Measurements from ENCODE around the gene CAMSAP1.

The CAMSAP1 gene

DNA sequence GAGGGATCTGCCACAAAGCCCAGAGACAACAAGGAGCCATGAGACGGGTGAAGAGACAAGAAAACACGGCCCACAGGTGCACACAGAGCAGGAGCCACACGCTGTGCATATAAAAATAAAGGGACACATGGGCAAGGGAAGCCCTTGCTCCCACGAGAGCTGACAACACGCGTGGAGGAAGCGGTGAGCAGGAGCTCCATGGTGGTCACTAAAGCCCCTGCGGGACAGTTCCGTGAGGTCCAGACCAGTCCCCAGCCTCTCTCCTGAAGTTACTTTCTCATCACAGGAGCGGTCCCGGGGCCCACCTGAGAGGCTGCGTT, 90.7 kb downstream of the CAMSAP1 start:
- in situ Hi-C loops (cut with HindIII; ENCODE audit: low sequenced_read_pairs), result no loop called here

DNA sequence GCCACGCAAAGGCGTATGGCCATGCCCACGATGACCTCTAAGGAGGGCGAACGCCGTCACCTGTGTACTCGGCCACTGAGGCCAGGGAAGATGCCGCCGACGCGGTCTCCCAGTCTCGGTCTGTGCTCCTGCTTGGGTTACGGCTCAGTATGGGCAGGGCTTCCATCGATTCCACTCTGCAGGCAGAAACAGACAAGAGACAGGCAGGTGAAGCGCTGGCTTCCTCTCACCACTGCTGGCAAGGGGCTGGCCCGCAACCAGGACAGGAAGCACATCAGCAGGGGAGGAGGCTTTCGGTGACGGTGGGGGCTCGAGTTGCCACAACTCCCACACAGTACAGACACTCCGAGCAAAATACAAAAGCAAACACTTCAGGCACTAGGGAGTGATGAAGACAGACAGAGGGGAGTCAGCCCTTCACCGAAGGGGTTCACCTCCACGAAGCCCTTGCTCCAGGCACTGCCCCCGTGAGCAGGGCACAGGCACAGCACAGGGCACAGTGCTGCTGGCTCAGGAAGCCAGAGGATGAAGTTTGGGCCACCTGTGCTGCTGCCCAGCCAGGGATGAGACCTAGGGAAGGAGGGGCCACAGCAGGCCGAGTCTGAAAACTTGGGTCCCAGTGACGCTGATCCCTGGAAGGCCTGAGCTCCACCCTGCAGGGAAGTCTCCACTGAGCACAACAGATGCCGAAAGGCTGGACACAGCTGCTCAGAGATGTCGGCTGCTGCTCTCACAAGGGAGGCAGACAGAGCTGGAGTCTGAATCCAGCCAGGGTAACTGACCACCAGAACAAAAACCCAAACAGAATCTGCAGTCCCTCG, 91.3 kb downstream of the CAMSAP1 start:
- in situ Hi-C loops (cut with HindIII; ENCODE audit: low sequenced_read_pairs), result no loop called here

DNA sequence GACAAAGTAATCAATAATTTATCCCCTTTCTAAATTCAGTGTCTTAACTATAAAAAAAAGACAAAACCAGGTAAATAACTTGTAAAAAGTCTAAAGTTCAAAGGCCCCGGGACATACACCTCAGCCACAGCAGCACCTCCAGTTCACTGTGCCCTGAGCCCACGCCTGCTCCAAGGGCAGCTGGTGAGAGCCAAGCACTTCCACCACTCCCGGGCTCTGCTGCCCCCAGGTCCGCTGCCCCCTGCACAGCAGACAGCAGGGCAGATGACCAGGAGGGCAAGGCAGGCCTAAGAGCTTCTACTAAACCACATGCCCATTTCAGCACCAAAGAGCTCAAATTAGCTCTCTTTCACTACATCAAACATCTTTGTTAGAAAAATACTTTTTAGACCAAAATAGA, 91.9 kb downstream of the CAMSAP1 start:
- in situ Hi-C loops (cut with HindIII; ENCODE audit: low sequenced_read_pairs), result no loop called here

DNA sequence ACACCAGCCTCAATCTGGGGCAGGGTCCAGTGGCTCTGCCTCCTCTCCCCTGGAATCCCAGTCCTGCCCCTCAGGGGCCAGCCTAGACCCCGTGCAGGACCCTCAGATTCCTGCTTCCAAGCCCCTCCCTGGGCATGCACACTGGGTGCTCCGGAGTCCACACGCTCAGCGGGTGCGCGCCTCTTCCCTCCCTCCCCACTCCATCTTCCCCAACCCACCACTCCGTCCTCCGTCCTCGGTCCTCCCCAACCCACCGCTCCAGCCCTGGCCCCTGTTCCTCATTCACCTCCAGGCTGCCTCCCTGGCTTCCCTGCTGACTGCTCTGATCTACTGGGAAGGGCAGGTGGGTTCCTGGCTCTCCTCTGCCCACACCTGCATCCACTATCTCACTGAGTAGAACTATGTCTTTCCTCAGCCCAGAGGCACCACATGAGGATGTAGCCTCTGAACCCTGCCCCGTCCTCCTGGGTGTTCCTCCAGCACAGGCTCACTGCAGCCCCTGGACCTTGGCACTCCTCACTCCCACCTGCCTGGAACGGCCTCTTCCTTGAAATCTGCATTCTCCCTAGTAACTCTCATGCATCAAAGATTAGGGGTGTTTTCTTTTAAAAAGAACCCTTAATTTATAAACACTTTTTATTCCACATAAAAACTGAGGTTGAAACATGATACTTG, 92.8 kb downstream of the CAMSAP1 start:
- in situ Hi-C loops (cut with HindIII; ENCODE audit: low sequenced_read_pairs), result no loop called here

DNA sequence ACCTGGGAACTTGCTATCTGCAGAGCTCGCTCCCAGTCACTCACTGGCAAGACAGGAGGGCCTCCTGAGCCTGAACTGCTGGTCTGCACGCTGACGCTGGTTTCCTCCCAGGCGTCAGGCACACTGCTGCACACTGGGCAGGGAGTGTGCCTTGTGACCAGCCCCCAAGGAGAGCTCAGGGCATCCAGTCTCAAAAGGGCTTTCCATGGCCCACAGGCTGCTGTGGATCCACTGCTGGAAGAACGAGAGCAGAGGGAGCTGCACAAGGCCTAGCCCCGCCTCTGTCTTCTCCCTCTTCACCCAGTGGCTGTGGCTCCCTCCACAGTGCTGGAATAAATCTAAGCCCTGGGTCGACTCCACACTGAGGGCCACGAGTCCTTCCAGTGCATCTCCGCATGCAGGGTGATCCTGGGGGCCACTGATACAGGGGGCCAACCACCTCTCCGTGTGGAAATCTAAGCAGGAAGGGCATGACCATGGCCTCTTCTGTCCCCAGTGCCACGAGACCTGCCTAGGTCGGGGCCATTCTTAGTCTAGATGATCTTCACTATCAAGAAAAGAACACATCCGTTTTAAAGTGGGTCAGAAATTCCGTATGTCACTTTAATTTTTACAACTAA, 93.6 kb downstream of the CAMSAP1 start:
- in situ Hi-C loops (cut with HindIII; ENCODE audit: low sequenced_read_pairs), result no loop called here

DNA sequence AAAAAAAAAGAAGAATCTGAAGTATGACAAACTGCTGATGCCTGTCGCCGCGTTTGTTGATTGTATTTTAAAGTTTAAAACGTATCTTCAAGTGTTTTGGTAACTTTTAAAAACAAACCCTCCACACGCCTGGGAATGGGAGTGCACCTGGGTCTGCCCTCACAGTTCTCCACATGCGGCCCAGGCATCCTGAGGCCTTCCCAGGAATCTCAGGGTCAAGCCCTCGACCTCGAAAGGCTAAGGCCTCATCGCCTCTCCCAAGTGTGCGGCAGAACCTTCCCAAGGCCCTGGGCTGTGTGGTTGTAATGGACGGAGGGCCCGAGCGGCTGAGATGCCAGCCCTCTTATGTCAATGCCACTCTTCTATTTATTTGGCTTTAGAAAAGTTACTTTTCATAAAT, 94.4 kb downstream of the CAMSAP1 start:
- in situ Hi-C loops (cut with HindIII; ENCODE audit: low sequenced_read_pairs), result no loop called here

DNA sequence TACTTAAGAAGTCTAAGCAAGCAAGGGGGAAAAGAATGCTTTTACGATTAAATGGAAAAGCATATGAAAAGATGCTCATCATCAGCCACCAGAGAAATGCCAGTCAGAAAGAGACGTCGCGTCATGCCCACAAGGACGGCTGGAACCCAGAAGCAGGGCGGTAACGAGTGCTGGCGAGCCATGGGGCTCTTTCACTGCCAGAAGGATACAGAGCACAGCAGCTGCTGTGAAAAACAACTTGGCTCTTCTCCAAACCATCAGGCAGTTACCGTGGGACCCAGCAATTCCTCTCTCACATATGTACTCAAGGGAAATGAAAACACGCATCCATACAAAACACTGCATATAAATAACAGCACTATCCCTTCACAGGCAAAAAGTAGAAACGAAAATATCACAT, 95.5 kb downstream of the CAMSAP1 start:
- in situ Hi-C loops (cut with HindIII; ENCODE audit: low sequenced_read_pairs), result no loop called here

DNA sequence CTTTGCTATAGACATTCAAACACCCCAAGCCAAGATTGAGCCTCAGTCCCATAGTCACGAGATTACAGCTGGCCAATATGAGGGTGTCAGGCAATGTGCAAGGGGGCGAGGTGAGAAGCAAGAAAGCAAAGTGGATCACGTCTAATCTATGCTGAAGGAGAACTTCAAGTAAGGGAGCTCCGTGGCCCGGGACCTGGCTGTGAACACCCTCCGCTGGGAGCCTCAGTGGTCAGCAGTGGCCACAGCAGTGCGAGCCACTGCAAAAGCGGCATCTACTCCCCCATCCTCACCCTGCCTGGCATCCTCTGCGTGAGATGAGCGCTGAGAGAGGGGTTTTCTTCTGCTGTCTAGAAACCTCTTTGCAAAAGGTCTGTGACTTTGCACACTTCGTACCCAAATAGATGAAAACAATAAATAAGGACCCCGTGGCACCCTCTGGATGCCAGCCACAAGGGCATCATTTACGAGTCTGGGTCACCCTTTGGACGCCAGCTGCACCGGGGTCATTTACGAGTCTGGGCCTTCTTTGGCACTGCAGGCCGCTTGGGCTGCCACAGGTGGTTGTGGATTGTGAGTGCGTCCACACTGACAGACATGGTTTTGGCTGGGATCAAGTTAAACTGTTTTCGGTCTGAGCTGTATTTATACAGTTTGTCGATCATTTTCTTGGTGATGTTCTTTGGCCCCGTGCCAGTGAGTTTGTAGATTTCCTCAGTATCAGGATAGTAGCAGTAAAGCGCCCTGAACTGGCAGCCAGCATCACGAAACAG, 96.4 kb downstream of the CAMSAP1 start:
- in situ Hi-C loops (cut with HindIII; ENCODE audit: low sequenced_read_pairs), result no loop called here

DNA sequence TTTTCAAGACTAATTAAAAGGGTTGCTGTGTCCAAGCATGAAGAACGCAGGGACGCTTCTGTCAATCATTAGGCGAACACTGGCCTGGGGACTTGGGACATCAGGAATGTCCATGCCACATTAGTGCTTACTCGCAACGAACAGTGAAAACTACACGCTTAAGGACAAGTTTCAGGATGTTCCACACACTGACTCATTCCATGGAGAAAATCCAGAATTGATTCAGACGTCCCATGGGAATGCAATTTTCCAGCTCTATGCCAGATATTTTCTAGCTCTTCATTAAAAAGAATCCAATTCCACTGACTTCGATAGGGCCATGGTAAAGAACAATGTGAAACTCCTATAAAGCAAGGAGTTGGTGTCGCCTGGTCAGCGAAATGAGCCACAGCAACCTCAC, 98.2 kb downstream of the CAMSAP1 start:
- in situ Hi-C loops (cut with HindIII; ENCODE audit: low sequenced_read_pairs), result no loop called here

DNA sequence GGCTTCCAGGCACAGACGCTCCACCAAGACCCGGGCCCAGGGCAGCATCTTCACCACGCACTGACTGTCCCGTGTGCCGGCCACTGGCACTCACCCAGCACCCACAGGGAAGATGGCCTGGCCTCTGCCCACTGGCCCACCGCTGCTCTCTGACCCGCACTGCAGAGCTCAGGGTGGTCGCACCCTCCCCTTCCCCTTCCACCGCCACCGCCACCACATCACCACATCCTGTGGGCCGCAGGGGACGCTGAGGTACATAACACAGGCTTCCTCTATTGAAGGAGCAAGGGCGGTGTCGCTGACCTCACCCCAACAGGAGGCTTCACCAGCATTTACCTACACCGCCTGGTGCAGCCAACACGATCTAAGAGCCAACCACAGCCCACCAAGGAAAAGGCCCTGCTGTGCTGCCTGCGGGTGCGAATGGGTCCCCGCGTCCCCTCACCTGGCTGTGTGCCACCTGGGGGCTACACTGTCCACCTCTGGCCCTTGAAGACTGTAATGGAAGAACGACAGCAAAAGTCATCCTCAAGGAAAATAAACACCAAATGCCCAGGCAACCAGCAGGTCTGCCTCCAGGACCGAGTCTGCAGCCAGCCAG, 101.8 kb downstream of the CAMSAP1 start:
- in situ Hi-C loops (cut with HindIII; ENCODE audit: low sequenced_read_pairs), result no loop called here

DNA sequence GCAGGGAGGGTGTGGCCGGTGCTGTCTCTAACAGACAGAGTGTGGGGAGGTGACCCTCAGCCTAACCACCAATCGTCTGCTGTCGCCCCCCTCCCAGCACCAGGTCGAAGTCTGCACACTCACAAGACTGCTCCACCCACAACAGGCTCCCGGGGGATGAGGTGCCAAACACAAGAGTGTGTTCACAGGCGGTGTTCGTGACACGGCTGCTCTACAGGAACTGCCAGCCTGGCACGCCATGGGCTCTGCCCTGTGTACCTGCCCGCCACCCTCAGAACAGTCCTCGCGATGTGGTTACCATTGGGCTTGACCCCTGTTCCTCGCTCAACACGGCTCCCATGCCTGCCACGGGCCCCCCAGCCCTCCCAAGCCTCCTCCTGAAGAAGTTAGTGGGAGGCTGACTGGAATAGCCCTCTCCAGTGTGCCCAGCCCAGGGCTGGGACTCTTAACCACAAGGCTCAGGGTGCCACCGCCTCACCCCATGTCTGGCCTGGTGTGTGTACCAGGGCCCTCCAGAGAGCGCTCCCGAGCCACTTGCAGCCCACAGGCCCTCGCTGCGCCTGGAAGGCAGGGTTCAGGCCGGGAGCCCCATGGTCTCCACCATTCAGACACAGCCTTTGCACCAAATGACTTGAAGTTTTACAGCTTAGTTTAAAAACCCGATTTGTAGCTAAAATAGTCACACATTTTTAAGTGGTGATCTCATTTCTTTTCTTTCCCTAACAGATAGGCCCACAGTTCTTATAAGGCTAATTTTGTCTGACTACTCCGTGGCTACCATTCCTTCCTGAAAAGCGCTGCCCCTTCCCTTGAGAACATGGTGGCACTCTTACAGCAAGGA, 102.5 kb downstream of the CAMSAP1 start:
- in situ Hi-C loops (cut with HindIII; ENCODE audit: low sequenced_read_pairs), result no loop called here

DNA sequence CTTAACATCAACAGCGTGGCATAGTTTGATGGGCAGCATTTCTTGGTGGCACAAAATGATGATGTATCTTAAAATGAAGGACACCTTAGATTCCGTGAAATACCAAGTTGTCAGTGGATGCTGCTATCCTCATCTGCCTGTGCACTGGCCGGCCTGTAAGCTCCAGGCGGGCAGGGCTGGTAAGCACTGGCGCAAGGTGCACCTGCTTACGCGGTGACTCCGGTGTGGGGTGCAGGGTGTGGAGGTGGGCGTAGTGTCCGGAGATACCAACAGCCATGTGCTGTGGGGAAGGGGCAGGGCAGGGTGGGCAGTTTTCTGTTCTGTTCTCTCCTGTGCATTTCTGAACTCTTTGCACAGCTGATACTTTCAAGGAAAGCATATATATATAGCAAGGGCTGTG, 103.9 kb downstream of the CAMSAP1 start:
- in situ Hi-C loops (cut with HindIII; ENCODE audit: low sequenced_read_pairs), result no loop called here

DNA sequence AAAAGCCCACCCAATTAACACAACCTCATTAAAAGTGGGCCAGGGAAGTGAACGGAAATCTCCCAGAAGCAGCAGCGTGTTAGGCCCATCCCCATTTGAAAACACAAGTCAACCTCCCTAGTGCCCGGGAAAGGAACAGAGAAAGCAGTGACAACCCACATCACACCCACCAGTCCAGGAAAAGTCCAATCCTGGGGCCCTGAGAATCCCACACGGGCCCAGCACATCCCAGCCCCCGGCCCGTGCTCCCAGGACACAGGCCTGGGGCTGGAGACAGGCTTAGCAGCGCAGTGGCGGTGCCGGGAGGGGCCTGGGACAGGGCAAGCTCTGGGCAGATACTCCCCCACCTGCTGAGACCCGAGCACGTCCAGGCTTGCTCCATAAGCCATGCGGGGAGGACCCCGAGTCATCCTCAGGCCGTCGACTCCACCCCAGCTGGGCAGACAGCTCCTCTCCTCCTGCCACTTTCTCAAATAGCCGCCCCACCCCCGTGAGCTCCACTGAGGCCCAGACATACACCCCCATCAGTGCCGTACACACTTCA, 104.4 kb downstream of the CAMSAP1 start:
- in situ Hi-C loops (cut with HindIII; ENCODE audit: low sequenced_read_pairs), result no loop called here

DNA sequence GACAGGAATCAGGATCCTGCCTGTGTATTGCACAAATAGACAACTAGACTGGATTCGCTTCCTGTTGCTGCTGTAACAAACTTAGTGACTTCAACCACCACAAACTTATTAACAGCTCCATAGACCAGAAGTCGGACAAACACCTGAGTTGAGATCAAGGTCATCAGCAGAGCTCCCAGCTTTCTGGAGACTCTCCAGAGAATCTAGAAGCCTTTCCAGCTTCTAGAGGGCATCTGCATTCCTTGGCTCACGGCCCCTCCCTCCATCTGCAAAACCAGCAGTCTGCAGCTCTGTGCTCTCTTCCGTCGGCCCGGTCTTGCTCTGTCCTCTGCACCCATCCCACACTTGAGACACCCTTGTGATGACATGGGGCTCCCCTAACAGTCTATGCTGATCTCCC, 106.3 kb downstream of the CAMSAP1 start:
- in situ Hi-C loops (cut with HindIII; ENCODE audit: low sequenced_read_pairs), result no loop called here

DNA sequence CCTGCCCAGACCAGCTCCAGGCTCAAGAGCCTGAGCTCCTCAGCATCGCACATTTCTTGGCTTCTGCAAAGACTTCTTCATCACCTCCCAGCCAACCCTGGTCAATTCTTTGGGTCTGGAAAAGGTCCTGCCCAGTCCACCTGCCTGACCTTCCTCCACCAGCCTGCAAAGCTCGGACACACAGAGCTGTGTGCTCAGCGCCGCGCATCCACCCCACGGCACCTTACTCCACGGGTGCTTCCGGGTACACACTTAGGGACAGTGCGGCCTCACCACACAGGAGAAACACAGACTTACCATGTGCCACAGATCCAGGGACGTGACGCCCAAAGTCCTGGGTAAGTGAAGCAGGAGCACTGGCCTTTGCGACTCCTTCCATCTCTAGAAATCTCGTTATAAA, 108.1 kb downstream of the CAMSAP1 start:
- in situ Hi-C loops (cut with HindIII; ENCODE audit: low sequenced_read_pairs), result no loop called here

DNA sequence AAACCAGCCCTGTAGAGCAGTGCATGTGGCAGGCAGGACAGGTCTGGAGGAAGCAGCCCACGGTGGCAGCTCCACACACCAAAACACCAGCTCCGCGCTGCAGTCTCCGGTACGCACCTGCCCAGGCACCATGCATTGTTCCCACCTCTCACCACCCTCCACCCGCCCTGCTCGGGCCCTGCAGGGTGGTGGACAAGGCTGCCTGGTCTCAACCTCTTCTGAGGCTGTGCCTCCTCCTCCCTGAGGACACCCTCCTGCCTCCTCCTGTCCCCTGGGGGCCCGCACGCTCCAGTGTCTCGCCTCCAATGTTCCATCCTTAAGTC, 109.1 kb downstream of the CAMSAP1 start:
- in situ Hi-C loops (cut with HindIII; ENCODE audit: low sequenced_read_pairs), result no loop called here

DNA sequence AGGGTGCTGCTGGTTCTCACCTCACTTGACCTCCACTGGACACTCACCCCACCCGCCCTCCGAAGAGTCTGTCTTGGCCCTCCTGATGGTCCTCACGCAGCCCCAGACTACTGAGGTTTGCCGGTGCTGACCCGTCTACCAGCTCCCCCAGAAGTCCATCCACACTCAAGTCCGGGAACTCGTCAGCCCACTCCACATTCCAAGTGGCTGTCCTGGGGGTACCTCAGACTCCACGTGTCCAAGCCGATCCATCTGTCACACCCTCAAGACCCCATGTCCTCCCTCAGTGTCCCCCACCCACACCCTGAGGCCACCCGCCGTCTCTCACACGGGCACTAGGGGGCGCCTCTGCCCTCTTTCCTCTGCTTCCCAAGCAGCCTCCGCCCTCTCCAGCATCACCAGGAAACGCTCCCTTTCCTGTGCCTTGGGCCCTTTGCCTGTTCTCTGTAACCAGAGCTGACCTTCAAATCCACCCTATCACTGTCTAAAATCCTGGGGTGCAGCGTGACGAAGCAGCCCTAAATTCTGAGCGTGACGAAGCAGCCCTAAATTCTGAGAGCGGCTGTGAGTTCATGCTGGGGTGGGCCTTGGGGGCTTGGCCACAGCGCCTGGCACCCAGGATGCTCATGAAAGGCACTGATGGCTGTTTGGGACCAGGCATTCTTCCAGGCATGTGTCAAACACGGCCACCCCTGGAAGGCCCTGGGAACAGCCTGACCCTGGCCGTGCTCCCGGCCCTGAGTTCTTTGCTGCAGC, 109.7 kb downstream of the CAMSAP1 start:
- in situ Hi-C loops (cut with HindIII; ENCODE audit: low sequenced_read_pairs), result no loop called here

DNA sequence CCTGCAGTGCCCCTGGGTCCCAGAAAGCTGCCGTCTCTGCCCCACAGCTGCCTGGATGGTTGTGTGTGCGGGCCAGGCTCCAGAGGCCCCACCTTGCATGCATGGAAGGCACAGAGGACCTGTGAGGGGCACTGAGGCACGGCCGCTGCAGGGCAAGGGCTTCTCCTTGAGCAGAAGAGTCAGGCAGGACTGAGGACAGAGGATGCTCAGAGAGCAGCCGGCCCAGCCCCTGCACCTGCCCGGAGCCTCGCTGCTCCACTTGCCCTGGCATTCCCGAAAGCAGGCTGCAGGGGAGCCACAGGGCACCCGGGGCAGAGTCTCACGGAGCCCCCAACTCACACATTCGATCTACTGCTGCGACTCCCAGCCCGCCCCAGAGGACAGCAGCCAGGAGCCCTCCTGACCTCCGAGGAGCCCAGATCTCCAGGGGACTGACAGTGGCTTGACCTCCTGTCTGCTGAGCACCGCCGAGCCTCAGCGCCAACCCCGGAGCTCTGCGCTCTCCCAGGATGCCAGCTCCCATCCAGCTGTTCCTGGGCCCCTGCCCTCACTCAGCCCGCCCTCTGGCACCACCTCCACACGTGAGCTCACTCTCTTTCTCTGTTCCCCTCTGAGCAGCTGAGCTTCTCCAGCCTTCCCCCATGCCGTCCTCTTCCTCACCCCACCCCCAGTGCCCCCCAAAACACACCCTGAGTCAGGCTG, 110.4 kb downstream of the CAMSAP1 start:
- in situ Hi-C loops (cut with HindIII; ENCODE audit: low sequenced_read_pairs), result no loop called here

DNA sequence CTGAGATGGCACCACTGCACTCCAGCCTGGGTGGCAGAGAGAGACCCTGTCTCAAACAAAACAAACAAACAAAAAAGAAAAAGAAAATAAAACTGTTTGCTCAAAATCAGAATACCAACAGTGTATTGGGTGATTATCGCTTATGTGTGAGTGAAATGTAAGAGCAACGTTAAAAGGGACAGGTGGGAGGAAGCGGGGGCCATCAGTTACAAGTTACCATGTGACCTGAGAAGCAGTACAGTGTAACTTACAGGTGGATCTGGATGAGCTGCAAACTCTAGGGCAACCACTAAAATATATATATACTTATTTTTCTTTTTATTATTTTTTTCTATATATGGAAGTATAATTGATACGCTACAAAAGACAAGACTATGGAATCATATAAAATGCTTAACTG, 112.0 kb downstream of the CAMSAP1 start:
- in situ Hi-C loops (cut with HindIII; ENCODE audit: low sequenced_read_pairs), result no loop called here

Data from DLD1 (cell line).